CD4-positive, alpha-beta T cell treated with Interleukin-6 at 100 ng/mL for 8 hours (primary cell): ENCODE data around the gene DCAF12L2.
"Not testable (repeated sequence)": the region's sequence is repeated elsewhere in the genome, so short reads cannot be mapped to it uniquely, and the experiment has no call there.

Experiments used
- DNase-seq: peaks from one replicate; pipeline ENCODE4 v3.0.0-alpha.2; 2020; ENCODE audit warnings: mixed read lengths, low spot score

The DCAF12L2 gene

GRCh38 chrX:126165721-126166461 is at the start of gene DCAF12L2:
Gene DCAF12L2 (minus strand): TSS chrX:126166289. CDS start chrX:126165924, 365 bp downstream.
- no peak for DNase-seq

- DNase-seq = not testable (repeated sequence)
Observed at GRCh38 chrX:126190888-126191287, 24.8 kb upstream of the DCAF12L2 start.

GRCh38 chrX:126177133-126177840 is 11.2 kb upstream of the DCAF12L2 start:
- DNase-seq = no peak

GRCh38 chrX:126170720-126171119 is 4.6 kb upstream of the DCAF12L2 start:
- no peak for DNase-seq

- no peak for DNase-seq
Observed at GRCh38 chrX:126167560-126167959, 1.5 kb upstream of the DCAF12L2 start.

- DNase-seq = no peak
Observed at GRCh38 chrX:126165401-126165720, 728 bp downstream of the DCAF12L2 start.

- no peak for DNase-seq
Observed at GRCh38 chrX:126164689-126165400, 1.2 kb downstream of the DCAF12L2 start.

- no peak for DNase-seq
Observed at GRCh38 chrX:126164226-126164625, 1.9 kb downstream of the DCAF12L2 start.

- no peak for DNase-seq
Observed at GRCh38 chrX:126141014-126141413, 25.1 kb downstream of the DCAF12L2 start.

- DNase-seq = no peak
Observed at GRCh38 chrX:126137899-126138298, 28.2 kb downstream of the DCAF12L2 start.

- no peak for DNase-seq
Observed at GRCh38 chrX:126124721-126125120, 41.4 kb downstream of the DCAF12L2 start.
